SK-N-SH (cell line): ENCODE data around the gene MCF2L2. TPM values are rescaled to one million over a fixed set of nuclear protein-coding genes. Genes with fewer than 3 reads are reported as not detected.

Source experiments
- CTCF ChIA-PET: fragments of 300-600, 350-600 bp; formaldehyde crosslinking; extraction: SDS; loops from one replicate; lab custom pipeline; 2021; lab: Yijun Ruan, JAX
- POLR2A ChIA-PET: fragments of 350-600 bp; sonication (Branson Sonifier 250); formaldehyde crosslinking; extraction: SDS; loops from one replicate; lab custom pipeline; 2020; ENCODE audit warnings: antibody characterized with exemption, inconsistent platforms; lab: Yijun Ruan, JAX
- DNase-seq: peaks from one replicate; pipeline ENCODE4 v3.0.0; 2012
- H2AFZ ChIP-seq: fragments of 200-600 bp; sonication (generic); 2 replicates; pipeline ENCODE4 v1.8.1; 2016; ENCODE audit warnings: antibody characterized with exemption, mild to moderate bottlenecking, low read depth
- H3F3A ChIP-seq: fragments of 200-600 bp; sonication (generic); replicated peaks from 2 replicates; pipeline ENCODE3; 2016; ENCODE audit warnings: antibody characterized with exemption, mild to moderate bottlenecking; ENCODE audit not compliant: insufficient read depth
- H3K27ac ChIP-seq, 2 experiments: fragments of 200-500 bp in 1 of 2; fragments of 200-600 bp in 1 of 2; sonication (Bioruptor generic) in 1 of 2; sonication (generic), shearing (Covaris generic) in 1 of 2; 2 replicates each; pipeline versions ENCODE4 v1.5.1 to v1.6.1; 2014 to 2016; ENCODE audit warnings: low read depth in 2 of 2, inconsistent platforms in 1 of 2, low read length in 1 of 2, mild to moderate bottlenecking in 1 of 2, mixed read lengths in 1 of 2
- H3K27me3 ChIP-seq: fragments of 200-600 bp; sonication (generic), shearing (Covaris generic); 2 replicates; pipeline ENCODE4 v1.6.1; 2016; ENCODE audit warnings: mixed run types; ENCODE audit not compliant: insufficient read depth
- H3K36me3 ChIP-seq, 2 experiments: fragments of 200-500 bp in 1 of 2; fragments of 200-600 bp in 1 of 2; sonication (Bioruptor generic) in 1 of 2; sonication (generic) in 1 of 2; replicated peaks in 1 of 2; 2 replicates each; pipeline versions ENCODE3 to v1.5.1; 2014 to 2016; ENCODE audit warnings: low read length in 1 of 2, mild to moderate bottlenecking in 1 of 2; ENCODE audit not compliant: insufficient read depth in 2 of 2, control insufficient read depth in 1 of 2
- H3K4me1 ChIP-seq, 2 experiments: fragments of 200-500 bp in 1 of 2; fragments of 200-600 bp in 1 of 2; sonication (Bioruptor generic) in 1 of 2; sonication (generic), shearing (Covaris generic) in 1 of 2; 2 replicates each; pipeline versions ENCODE4 v1.5.1 to v1.6.1; 2014 to 2016; ENCODE audit warnings: low read depth in 1 of 2, low read length in 1 of 2, mixed run types in 1 of 2; ENCODE audit not compliant: insufficient read depth in 2 of 2, control insufficient read depth in 1 of 2
- H3K4me2 ChIP-seq: fragments of 200-600 bp; sonication (generic), shearing (Covaris generic); 2 replicates; pipeline ENCODE4 v1.6.1; 2017; ENCODE audit warnings: mixed run types
- H3K4me3 ChIP-seq, 2 experiments: fragments of 200-500 bp in 1 of 2; fragments of 200-600 bp in 1 of 2; sonication (Bioruptor generic) in 1 of 2; sonication (generic), shearing (Covaris generic) in 1 of 2; 2 replicates each; pipeline versions ENCODE4 v1.5.1 to v1.8.1; 2014 to 2016; ENCODE audit warnings: low read depth in 2 of 2, inconsistent platforms in 1 of 2, low read length in 1 of 2, mild to moderate bottlenecking in 1 of 2, mixed read lengths in 1 of 2, moderate library complexity in 1 of 2
- H3K79me2 ChIP-seq: fragments of 200-600 bp; sonication (generic); 2 replicates; pipeline ENCODE4 v1.8.1; 2017; ENCODE audit warnings: mild to moderate bottlenecking; ENCODE audit not compliant: insufficient read depth
- H3K9ac ChIP-seq: fragments of 200-600 bp; sonication (generic); 2 replicates; pipeline ENCODE4 v1.6.1; 2017; ENCODE audit warnings: mixed run types
- H3K9me2 ChIP-seq: fragments of 200-600 bp; sonication (generic); 2 replicates; pipeline ENCODE4 v1.6.1; 2017; ENCODE audit warnings: mixed run types
- H3K9me3 ChIP-seq: fragments of 200-600 bp; sonication (generic); 2 replicates; pipeline ENCODE4 v1.6.1; 2017; ENCODE audit warnings: mixed run types, mild to moderate bottlenecking, moderate library complexity
- H4K20me1 ChIP-seq: fragments of 200-600 bp; sonication (generic); 2 replicates; pipeline ENCODE4 v1.6.1; 2017; ENCODE audit warnings: mild to moderate bottlenecking, mixed run types; ENCODE audit not compliant: insufficient read depth
- CHD2 ChIP-seq: fragments of 150-350 bp; IDR thresholded peaks from 2 replicates; pipeline ENCODE4 v1.6.1; 2018; ENCODE audit warnings: low read length; ENCODE audit not compliant: partially characterized antibody
- CTCF ChIP-seq: fragments of 200-600 bp; sonication (generic); IDR thresholded peaks from 2 replicates; pipeline ENCODE4 v1.6.1; 2017; ENCODE audit warnings: antibody characterized with exemption, mild to moderate bottlenecking, moderate library complexity
- EP300 ChIP-seq, 2 experiments: IDR thresholded peaks; 2 replicates each; pipeline versions ENCODE4 v1.4.0 to v1.6.1; 2012; ENCODE audit warnings: borderline replicate concordance in 1 of 2, low read depth in 1 of 2, low read length in 1 of 2
- FOXJ3 ChIP-seq: sonication (generic); formaldehyde crosslinking; IDR thresholded peaks from 2 replicates; pipeline ENCODE4 v1.5.1; 2020; ENCODE audit warnings: mild to moderate bottlenecking, missing genetic modification reagents
- GABPA ChIP-seq: IDR thresholded peaks from 2 replicates; pipeline ENCODE4 v1.4.0; 2012; ENCODE audit warnings: low read depth, mild to moderate bottlenecking
- MAX ChIP-seq: IDR thresholded peaks from 2 replicates; pipeline ENCODE4 v1.4.0; 2012; ENCODE audit warnings: low read depth
- MEF2A ChIP-seq: IDR thresholded peaks from 2 replicates; pipeline ENCODE4 v1.4.0; 2012; ENCODE audit warnings: low read depth, borderline replicate concordance
- MXI1 ChIP-seq: IDR thresholded peaks from 2 replicates; pipeline ENCODE4 v1.6.1; 2012; ENCODE audit warnings: mild to moderate bottlenecking, low read depth, low read length, improper control_type of control experiment
- POLR2AphosphoS5 ChIP-seq: IDR thresholded peaks from 2 replicates; pipeline ENCODE4 v1.6.1; 2012; ENCODE audit warnings: low read depth, low read length
- REST ChIP-seq: IDR thresholded peaks from 2 replicates; pipeline ENCODE4 v1.6.1; 2012; ENCODE audit warnings: mild to moderate bottlenecking, low read depth, low read length, moderate library complexity
- TAF1 ChIP-seq: IDR thresholded peaks from 2 replicates; pipeline ENCODE4 v1.6.1; 2012; ENCODE audit warnings: low read depth, mild to moderate bottlenecking, low read length, moderate library complexity, borderline replicate concordance
- TCF12 ChIP-seq: IDR thresholded peaks from 2 replicates; pipeline ENCODE4 v1.4.0; 2012
- TEAD4 ChIP-seq: IDR thresholded peaks from 2 replicates; pipeline ENCODE4 v1.4.0; 2012; ENCODE audit warnings: mild to moderate bottlenecking, borderline replicate concordance; ENCODE audit not compliant: insufficient read depth
- USF1 ChIP-seq: IDR thresholded peaks from 2 replicates; pipeline ENCODE4 v1.4.0; 2012; ENCODE audit warnings: low read depth, borderline replicate concordance
- ZBTB33 ChIP-seq: IDR thresholded peaks from 2 replicates; pipeline ENCODE4 v1.4.0; 2012; ENCODE audit warnings: low read depth, borderline replicate concordance
- WGBS: methylation state at CpG from one replicate; pipeline ENCODE4 v1.1.6; 2017; ENCODE audit warnings: low lambda C conversion rate; 5-methylcytosine and 5-hydroxymethylcytosine counted together
- polyA plus RNA-seq, 3 experiments: library from polyadenylated mRNA; depleted of rRNA; stranded (reverse); fragments of >200 nt; gene quantifications; 2 replicates each; pipeline ENCODE4 v1.2.3, GENCODE V29; 2012

The MCF2L2 gene
- polyA plus RNA-seq, 1 of the 3 experiments (the other 2 are of a cell fraction) = 0.56 TPM

- H3K4me3 ChIP-seq = no peak overlapping the region
- no peak overlapping the region for H3K27ac ChIP-seq
- no peak for TF ChIP-seq CTCF
- no peaks in the 10 kb centered on the region for H3K4me1 ChIP-seq
- H3K9me3 ChIP-seq = no peaks in the 10 kb centered on the region
- no peak overlapping the region for H3K4me2 ChIP-seq
- ChIA-PET POLR2A (no interaction called here), CTCF (interaction anchor here (1.2 to 2.0 kb wide), 2 partner anchors 86 to 174 kb away, joined by 4 to 6 read pairs; no protein-coding TSS in a partner anchor)
- H3K27me3 ChIP-seq = no peaks in the 10 kb centered on the region
- 63% methylated on average over 2 of the region's 2 CpGs for WGBS
- H3K9ac ChIP-seq = no peak overlapping the region
- DNase-seq = no peak
- H3K36me3 ChIP-seq = no peaks in the 10 kb centered on the region
- H3K79me2 ChIP-seq = no peaks in the 10 kb centered on the region
- no peaks in the 10 kb centered on the region for H4K20me1 ChIP-seq
- H3F3A ChIP-seq = no peaks in the 10 kb centered on the region
- no peak overlapping the region for H2AFZ ChIP-seq
- no peaks in the 10 kb centered on the region for H3K9me2 ChIP-seq
These were observed 220.2 kb downstream of the MCF2L2 start for GRCh38 chr3:183208260-183208659.

GRCh38 chr3:183203670-183204069, 224.7 kb downstream of the MCF2L2 start:
- Histone ChIP-seq H2AFZ (no peak overlapping the region), H4K20me1 (no peaks in the 10 kb centered on the region), H3K9me3 (peaks cover 4% of the 10 kb centered on the region; the same call in 1 of the 2 replicates), H3K36me3 (no peaks in the 10 kb centered on the region), H3F3A (no peaks in the 10 kb centered on the region), H3K4me1 (no peaks in the 10 kb centered on the region), H3K27ac (no peak overlapping the region), H3K9me2 (no peaks in the 10 kb centered on the region), H3K9ac (no peak overlapping the region), H3K4me3 (no peak overlapping the region), H3K79me2 (no peaks in the 10 kb centered on the region), H3K4me2 (no peak overlapping the region), H3K27me3 (no peaks in the 10 kb centered on the region)
- ChIA-PET POLR2A (no interaction called here), CTCF (no interaction called here)
- no peak for DNase-seq
- TF ChIP-seq MEF2A = no peak
- TF ChIP-seq FOXJ3 = no peak
- TF ChIP-seq EP300 (IDR thresholded peaks at IDR 0.05; ENCODE audit: borderline replicate concordance in 1 of 2, low read depth in 1 of 2, low read length in 1 of 2) = no peak
- no peak for TF ChIP-seq POLR2AphosphoS5
- TF ChIP-seq MAX = no peak
- no peak for TF ChIP-seq REST
- TF ChIP-seq TEAD4 = no peak
- TF ChIP-seq CHD2 = no peak
- TF ChIP-seq TCF12 = no peak
- TF ChIP-seq GABPA = no peak
- no peak for TF ChIP-seq MXI1
- no peak for TF ChIP-seq USF1
- no peak for TF ChIP-seq ZBTB33
- no peak for TF ChIP-seq TAF1
